ENCODE results near the gene SBSN.

DNA sequence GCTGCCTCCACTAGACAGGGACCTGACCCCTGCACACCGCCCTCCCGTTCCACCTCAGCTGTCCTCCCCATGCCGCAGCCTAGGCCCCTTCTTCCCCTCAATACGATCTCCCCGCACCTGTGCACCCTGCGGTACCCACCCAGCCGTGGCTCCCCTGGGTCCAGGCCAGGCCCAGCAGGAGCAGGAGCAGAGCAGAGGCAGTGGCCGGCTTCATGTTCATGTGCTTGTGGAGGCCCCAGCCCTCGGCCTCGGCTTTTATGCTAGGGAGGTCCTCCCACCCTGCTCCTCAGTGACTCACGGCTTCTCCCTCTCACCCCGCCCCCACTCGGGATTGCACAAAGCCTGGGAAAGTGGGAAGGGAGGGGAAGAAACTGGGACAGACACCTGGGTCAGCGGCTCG, 26.4 kb downstream of the SBSN start:
- TF ChIP-seq, protein P1, sequence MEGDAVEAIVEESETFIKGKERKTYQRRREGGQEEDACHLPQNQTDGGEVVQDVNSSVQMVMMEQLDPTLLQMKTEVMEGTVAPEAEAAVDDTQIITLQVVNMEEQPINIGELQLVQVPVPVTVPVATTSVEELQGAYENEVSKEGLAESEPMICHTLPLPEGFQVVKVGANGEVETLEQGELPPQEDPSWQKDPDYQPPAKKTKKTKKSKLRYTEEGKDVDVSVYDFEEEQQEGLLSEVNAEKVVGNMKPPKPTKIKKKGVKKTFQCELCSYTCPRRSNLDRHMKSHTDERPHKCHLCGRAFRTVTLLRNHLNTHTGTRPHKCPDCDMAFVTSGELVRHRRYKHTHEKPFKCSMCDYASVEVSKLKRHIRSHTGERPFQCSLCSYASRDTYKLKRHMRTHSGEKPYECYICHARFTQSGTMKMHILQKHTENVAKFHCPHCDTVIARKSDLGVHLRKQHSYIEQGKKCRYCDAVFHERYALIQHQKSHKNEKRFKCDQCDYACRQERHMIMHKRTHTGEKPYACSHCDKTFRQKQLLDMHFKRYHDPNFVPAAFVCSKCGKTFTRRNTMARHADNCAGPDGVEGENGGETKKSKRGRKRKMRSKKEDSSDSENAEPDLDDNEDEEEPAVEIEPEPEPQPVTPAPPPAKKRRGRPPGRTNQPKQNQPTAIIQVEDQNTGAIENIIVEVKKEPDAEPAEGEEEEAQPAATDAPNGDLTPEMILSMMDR (IDR thresholded peaks at IDR 0.05; ENCODE audit: low read depth, low read length, missing input control) = no peak
- TF ChIP-seq, protein P2, sequence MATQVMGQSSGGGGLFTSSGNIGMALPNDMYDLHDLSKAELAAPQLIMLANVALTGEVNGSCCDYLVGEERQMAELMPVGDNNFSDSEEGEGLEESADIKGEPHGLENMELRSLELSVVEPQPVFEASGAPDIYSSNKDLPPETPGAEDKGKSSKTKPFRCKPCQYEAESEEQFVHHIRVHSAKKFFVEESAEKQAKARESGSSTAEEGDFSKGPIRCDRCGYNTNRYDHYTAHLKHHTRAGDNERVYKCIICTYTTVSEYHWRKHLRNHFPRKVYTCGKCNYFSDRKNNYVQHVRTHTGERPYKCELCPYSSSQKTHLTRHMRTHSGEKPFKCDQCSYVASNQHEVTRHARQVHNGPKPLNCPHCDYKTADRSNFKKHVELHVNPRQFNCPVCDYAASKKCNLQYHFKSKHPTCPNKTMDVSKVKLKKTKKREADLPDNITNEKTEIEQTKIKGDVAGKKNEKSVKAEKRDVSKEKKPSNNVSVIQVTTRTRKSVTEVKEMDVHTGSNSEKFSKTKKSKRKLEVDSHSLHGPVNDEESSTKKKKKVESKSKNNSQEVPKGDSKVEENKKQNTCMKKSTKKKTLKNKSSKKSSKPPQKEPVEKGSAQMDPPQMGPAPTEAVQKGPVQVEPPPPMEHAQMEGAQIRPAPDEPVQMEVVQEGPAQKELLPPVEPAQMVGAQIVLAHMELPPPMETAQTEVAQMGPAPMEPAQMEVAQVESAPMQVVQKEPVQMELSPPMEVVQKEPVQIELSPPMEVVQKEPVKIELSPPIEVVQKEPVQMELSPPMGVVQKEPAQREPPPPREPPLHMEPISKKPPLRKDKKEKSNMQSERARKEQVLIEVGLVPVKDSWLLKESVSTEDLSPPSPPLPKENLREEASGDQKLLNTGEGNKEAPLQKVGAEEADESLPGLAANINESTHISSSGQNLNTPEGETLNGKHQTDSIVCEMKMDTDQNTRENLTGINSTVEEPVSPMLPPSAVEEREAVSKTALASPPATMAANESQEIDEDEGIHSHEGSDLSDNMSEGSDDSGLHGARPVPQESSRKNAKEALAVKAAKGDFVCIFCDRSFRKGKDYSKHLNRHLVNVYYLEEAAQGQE (IDR thresholded peaks at IDR 0.05) = no peak
- TF ChIP-seq RAD21 (IDR thresholded peaks at IDR 0.05) (no peak), TAF1 (conservative IDR thresholded peaks at IDR 0.05) (no peak), YY1 (IDR thresholded peaks at IDR 0.05) (no peak), EGR1 (IDR thresholded peaks at IDR 0.05; ENCODE audit: low read depth in 2 of 2) (no peak), GABPA (IDR thresholded peaks at IDR 0.05 in 1 of 2, conservative IDR thresholded peaks at IDR 0.05 in 1 of 2) (no peak), JUND (IDR thresholded peaks at IDR 0.05) (no peak), FOXA2 (IDR thresholded peaks at IDR 0.05) (no peak), SP1 (IDR thresholded peaks at IDR 0.05) (no peak)
- TF ChIP-seq, protein P3, sequence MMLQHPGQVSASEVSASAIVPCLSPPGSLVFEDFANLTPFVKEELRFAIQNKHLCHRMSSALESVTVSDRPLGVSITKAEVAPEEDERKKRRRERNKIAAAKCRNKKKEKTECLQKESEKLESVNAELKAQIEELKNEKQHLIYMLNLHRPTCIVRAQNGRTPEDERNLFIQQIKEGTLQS (IDR thresholded peaks at IDR 0.05) = no peak
- TF ChIP-seq, protein P4, sequence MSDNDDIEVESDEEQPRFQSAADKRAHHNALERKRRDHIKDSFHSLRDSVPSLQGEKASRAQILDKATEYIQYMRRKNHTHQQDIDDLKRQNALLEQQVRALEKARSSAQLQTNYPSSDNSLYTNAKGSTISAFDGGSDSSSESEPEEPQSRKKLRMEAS (IDR thresholded peaks at IDR 0.05) = no peak
- TF ChIP-seq, protein P5, sequence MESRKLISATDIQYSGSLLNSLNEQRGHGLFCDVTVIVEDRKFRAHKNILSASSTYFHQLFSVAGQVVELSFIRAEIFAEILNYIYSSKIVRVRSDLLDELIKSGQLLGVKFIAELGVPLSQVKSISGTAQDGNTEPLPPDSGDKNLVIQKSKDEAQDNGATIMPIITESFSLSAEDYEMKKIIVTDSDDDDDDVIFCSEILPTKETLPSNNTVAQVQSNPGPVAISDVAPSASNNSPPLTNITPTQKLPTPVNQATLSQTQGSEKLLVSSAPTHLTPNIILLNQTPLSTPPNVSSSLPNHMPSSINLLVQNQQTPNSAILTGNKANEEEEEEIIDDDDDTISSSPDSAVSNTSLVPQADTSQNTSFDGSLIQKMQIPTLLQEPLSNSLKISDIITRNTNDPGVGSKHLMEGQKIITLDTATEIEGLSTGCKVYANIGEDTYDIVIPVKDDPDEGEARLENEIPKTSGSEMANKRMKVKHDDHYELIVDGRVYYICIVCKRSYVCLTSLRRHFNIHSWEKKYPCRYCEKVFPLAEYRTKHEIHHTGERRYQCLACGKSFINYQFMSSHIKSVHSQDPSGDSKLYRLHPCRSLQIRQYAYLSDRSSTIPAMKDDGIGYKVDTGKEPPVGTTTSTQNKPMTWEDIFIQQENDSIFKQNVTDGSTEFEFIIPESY (IDR thresholded peaks at IDR 0.05) = no peak
